Measurements from ENCODE around the gene ANKRD11.
"Not testable (repeated sequence)": the region's sequence is repeated elsewhere in the genome, so short reads cannot be mapped to it uniquely, and the experiment has no call there.

ANKRD11 gene

DNA sequence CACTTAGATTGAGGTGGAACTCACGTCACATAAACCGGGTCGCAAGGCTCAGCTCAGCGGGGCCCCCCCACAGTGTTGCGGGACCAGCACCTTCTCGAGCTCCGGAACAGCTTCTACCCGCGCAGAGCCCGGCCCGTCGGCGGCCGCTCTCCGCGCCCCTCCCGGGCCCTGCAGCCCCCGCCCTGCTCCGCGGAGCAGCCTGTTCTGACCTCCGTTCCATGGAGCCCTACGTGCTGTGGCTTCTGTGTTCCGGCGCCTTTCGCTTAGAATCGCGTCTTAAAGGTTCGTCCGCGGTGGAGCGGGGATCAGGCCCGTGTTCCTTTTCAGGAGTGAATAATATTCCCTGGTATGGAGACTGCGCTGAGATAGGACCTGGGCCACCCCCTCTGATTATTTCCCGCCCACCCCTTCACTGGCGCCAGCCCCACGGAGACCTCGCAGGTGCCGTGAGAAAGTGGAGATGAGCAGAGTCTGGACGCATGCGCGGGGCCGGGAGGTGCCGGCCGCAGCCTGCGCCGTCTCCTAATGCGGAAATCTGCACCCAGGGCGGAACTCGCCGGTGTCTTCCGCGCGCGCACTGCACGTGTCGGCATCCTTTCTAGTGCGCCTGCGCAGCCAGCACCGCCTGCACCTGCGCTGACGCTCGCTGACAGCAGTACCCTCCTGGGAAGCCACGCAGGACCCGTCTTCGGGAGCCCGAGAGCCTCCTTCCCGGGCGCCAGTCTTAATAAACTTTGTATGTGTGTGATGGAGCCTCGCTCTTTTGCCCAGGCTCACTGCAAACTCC is 242.0 kb downstream of the ANKRD11 start:
- DNase-seq: no peak

DNA sequence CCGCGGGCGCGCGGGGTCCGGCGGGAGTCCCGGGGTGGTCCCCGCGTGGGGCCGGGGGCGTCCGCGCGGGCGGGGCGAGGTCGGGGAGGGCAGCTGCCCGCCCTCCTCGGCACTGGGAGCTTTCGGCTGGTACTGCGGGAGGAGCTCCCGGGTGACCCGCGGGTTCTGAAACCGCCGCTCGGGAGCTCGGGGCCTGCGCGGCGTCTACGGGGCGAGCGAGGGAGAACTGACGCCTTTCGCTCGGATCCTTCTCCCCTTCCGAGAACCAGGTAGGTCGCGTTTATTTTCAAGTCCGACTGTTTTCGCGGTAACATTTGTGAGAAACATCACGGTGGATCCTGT is 242.7 kb downstream of the ANKRD11 start:
- not testable (repeated sequence) for DNase-seq

DNA sequence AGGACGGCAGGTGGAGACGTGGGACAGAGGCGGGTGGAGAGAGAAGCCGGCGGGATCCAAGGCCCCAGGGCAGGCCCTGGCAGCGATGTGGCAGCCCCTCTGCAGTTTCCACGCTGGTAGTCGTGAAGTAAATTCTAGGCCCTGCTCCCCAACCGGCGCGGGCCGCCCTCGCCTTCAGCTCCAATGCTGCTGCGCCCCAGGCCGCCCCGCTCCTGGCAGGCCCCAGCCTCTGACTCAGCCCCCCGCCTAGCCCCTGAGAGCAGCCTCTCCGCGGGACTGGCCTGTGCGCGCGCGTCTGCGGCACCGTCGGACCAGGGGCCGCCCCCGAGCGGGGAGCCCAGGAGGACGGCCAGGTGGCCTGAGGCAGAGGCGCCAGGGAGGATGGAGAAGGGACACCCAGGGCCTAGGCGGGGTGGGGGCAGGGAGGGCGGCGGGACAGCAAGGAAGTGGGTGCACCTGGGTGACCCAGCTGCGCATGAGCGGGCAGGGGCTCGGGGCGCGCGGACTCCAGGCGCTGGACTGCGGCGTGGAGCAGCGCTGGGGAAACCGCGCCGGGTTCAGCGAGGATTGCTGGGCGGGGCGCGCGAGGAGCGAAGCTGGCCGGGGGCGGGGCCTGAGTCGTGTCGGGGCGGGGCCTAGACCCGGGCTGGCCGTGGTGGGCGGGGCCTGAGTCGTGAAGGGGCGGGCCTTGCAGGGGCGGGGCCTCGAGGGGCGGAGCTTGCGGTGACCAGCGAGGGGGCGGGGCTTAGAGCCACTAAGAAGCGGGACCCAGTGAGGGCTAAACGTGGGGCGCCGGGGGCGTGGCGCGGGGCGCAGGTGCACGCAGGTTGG is 243.2 kb downstream of the ANKRD11 start:
- DNase-seq: peak; percentile 16 to 97 (median 84)

DNA sequence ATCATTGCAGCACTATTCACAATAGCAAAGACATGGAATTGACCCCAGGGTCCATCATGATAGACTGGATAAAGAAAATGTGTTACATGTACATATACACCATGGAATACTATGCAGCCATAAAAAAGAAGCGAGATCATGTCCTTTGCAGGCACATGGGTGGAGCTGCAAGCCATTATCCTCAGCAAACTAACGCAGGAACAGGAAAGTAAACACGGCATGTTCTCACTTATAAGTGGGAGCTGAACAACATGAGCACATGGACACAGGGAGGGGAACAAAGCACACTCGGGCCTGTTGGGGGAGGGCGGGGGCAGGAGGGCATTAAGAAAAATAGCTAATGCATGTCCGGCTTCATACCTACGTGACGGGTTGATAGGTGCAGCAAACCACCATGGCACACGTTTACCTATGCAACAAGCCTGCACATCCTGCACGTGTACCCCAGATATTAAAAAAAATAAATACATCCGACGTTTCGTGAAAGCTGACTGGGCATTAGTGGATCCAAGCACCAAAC is 243.9 kb downstream of the ANKRD11 start:
- DNase-seq: no peak

DNA sequence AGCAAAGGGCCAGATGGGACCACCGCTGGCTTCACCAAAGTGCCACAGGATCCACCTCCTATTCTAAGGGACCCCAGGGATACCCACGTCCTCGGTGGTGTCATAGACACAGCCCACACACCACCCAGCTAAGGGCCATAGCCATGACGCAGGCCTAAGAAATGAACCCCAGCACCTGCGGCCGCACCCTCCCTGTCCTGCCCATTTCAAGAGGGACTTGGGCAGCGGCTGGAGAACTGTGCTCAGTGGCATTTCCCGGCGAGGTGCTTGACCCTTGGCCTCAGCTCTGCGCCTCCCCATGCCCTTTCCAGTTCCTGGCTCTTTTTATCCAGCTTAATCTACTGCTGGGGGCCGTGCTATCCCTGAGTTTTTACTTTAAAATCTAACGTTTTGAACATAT is 245.6 kb downstream of the ANKRD11 start:
- no peak for DNase-seq

DNA sequence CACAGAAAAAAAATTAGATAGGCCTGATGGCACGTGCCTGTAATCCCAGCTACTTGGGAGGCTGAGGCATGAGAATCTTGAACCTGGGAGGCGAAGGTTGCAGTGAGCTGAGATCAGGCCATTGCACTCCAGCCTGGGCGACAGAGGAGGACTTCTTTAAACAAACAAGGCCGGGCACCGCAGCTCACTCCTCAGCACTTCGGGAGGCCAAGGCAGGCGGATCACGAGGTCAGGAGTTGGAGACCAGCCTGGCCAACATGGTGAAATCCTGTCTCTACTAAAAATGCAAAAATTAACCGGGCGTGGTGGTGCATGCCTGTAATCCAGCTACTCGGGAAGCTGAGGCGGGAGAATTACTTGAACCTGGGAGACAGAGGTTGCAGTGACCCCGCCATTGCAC is 246.1 kb downstream of the ANKRD11 start:
- DNase-seq: not testable (repeated sequence)

GRCh38 chr16:89243664-89244063 is 246.7 kb downstream of the ANKRD11 start:
- DNase-seq: no peak

DNA sequence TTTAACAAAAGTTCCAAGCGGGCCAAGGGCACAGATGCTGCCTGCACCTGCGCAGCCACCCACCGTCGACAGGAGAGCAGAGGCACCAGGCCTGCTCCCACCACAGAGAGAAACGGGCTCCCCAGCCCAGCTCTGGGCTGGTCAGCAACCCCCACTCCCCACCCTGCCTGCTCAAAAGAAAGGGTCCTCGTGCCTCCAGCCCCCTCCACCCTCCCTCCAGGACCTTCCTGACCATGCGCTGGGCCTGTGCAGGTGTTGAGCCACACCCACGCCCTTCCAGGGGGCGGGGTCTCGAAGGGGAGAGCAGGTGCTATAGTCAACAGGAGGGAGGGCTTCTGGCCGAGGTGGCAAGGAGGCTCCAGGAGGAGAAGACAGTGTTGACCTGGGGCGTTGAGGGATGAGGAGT is 247.6 kb downstream of the ANKRD11 start:
- no peak for DNase-seq

DNA sequence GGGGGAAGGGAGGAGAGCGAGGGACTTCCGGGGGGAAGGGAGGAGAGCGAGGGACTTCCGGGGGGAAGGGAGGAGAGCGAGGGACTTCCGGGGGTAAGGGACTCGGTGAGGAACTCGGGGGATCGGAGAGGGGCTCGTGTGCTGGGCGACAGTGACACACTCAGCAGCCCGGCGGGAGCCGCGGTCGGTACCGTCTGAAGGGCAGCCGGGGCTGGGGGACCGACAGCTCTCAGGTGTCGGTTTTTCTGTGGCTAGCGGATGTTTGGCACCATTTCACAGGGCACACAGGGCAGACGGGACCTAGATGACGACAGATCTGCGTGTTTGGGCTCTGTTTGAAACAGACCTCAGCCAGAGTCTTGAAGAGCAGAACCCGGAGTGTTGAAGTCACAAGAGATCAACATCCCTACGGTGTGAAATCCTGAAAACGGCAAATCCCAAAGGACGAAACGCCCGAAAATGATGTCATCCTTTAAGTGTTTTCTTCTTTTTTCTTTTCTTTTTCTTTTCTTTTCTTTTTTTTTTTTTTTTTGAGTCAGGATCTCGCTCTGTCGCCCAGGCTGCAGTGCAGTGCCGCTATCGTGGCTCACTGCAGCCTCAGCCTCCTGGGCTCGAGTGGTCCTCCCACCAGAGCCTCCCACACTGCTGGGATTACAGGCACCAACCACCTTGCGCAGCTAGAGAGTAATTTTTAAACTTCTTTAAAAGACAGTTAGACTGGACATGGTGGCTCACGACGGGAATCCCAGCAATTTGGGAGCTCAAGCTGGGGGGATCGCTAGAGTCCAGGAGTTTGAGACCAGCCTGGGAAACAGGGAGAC is 249.0 kb downstream of the ANKRD11 start:
- peak in 50 of 51 donors; percentile 20 to 93 (median 63) for DNase-seq

- DNase-seq: no peak
Measured at GRCh38 chr16:89237733-89238132, 252.6 kb downstream of the ANKRD11 start.

DNA sequence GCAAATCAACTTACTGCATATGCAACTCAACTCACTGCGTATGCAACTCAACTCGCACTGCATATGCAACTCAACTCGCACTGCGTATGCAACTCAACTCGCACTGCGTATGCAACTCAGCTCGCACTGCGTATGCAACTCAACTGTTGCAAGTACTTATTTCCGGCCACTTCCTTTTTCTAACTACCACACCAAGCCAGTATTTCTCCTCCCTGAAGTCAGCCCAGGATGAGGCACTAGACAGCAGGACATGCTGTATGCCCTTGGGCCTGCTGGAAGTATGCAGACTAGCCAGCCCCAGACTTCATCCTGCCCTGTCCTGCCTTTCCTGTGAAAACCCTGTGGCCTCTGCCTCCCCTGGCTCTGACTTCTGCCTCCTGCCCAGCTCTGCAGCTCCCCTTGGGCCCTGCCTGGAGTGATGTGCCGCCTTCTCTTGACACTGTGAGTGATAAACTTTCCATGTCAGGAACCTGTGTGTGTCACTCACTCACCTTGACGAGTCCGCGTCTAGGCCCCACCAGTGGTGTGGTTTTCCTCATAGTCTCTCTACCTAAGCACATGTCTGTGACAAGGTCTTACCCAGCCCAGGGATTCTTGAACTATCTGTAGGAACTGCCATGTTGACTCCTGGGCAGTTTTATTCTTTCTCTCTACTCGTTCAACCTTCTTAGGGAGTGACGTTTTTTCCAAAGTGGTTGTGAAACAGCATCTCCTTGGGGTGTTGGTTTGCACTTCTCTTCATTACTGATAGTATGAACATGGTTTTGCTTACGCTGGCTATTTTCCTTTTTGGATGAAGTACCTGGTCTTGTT is 256.5 kb downstream of the ANKRD11 start:
- no peak for DNase-seq

DNA sequence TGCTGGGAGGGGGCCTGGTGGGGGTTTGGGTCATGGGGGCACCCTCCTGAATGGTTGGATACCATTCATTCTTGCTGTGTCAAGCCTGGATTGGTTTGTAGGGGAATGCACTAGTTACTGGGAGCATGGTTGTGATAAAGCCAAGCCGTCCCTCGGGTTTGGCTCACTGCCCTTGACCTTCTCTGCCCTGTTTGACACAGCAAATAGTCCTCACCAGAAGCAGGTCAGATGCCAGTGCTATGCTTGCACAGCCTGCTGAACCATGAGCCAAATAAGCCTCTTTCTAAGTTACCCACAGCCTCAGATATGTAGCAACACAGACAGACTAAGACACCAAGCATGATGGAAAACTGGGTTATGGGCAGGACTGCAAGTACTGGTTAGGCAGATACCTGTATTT is 258.3 kb downstream of the ANKRD11 start:
- no peak for DNase-seq

GRCh38 chr16:89230255-89230654 is 260.1 kb downstream of the ANKRD11 start:
- peak in 1 of 51 donors; percentile 5 for DNase-seq

GRCh38 chr16:89224665-89225064 is 265.7 kb downstream of the ANKRD11 start:
- no peak for DNase-seq

GRCh38 chr16:89222931-89223330 is 267.4 kb downstream of the ANKRD11 start:
- no peak for DNase-seq

GRCh38 chr16:89221604-89222003 is 268.8 kb downstream of the ANKRD11 start:
- DNase-seq: no peak

GRCh38 chr16:89219365-89219764 is 271.0 kb downstream of the ANKRD11 start:
- DNase-seq: no peak

All from hypothalamus (tissue), 51 donors.